ENCODE results near the gene OSBPL2.

OSBPL2 gene

DNA sequence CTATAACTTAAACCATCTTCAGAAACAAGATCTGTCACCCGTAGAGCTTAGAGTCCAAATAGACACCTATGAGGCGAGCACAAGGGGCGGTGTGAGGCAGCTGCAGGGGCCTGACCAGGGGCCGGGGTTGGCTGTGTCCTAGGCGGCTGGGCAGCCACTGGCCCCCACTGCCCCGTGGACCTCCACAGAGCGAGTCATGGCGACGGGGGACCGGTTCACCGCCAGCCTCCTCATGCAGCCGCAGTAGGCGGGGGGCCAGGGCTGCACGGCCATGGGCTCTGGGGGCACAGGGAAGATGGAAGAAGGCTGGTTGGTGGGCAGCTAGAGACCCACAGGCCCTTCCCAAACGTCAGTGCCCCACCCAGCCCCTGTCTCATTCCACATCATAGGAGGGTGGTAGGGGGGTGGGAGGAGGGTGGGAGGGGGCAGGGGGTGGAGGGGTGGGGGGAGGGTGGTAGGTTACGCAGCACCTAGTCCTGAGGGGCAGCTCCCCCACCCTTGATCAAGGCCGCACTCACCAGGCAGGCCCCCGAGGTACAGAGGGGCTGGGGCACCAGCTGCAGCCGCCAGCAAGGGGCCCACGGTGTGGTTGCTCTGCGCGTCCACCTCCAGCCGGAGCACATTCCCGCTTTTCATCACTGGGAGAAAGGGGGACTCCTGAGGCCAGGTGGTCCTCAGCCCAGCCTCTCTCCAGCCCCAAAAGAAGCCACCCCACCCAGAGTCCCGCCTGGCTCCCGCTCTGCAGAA lies 71.0 kb downstream of the OSBPL2 start:
- Histone ChIP-seq H3K9ac (no peak overlapping the region), H3K79me2 (ENCODE audit: insufficient read depth, low read depth) (peaks cover 26% of the 10 kb centered on the region), H3K4me1 (ENCODE audit: low read depth, poor library complexity, severe bottlenecking) (peaks cover 12% of the 10 kb centered on the region), H3K4me3 (IDR thresholded peaks at IDR 0.05; ENCODE audit: insufficient read depth, low read depth, low read length) (no peak overlapping the region), H3K27me3 (ENCODE audit: insufficient read depth, low read depth) (no peaks in the 10 kb centered on the region), H3K27ac (no peak overlapping the region), H3K36me3 (ENCODE audit: insufficient read depth) (peaks cover 20% of the 10 kb centered on the region; the same call in 1 of the 2 replicates), H3K4me2 (no peak overlapping the region), H4K20me1 (ENCODE audit: insufficient read depth) (peaks cover 14% of the 10 kb centered on the region; the same call in 1 of the 2 replicates), H2AFZ (ENCODE audit: low read depth) (no peak overlapping the region)
- TF ChIP-seq, protein P1, sequence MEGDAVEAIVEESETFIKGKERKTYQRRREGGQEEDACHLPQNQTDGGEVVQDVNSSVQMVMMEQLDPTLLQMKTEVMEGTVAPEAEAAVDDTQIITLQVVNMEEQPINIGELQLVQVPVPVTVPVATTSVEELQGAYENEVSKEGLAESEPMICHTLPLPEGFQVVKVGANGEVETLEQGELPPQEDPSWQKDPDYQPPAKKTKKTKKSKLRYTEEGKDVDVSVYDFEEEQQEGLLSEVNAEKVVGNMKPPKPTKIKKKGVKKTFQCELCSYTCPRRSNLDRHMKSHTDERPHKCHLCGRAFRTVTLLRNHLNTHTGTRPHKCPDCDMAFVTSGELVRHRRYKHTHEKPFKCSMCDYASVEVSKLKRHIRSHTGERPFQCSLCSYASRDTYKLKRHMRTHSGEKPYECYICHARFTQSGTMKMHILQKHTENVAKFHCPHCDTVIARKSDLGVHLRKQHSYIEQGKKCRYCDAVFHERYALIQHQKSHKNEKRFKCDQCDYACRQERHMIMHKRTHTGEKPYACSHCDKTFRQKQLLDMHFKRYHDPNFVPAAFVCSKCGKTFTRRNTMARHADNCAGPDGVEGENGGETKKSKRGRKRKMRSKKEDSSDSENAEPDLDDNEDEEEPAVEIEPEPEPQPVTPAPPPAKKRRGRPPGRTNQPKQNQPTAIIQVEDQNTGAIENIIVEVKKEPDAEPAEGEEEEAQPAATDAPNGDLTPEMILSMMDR (conservative IDR thresholded peaks at IDR 0.05; ENCODE audit: low read depth, low read length) = no peak

DNA sequence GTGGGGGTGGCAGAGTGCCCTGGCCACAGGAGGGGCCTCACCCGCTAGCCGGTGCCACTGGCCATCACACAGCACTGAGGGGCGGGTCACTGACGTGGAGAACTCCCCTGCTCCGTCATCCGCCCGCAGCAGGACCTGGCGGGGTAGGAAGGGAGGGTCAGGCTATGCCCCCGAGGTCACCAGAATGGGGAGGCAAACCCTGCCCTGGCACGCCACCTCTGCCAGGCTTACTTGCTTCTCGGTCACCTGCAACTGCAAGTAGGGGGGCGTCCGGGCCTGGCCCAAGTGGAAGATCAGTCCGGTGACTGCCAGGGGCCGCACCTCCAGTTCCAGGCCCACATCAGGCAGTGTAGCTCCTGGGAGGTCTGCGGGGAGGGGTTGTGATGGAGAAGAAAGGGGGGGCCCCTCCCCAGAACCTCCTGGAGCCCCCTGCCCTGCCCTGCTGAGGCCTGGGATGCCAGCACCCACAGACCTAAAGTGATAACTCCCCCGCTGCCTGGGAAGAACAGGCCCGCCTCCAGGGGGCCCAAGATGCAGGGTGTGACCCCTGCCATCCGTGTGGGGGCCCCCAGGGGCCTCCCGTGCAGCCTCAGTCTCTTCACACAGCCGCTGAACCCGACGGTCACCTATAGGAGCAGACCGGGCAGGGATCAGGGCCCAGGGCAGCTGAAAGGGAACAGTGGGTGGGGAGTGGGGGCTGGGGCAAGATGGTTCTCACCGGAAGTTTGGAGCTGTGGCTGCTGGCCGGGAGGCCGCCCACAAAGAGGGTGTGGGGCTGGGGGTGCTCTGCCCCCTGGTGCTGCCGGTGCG lies 71.8 kb downstream of the OSBPL2 start:
- H3K27ac ChIP-seq = no peak overlapping the region
- H3K79me2 ChIP-seq (ENCODE audit: insufficient read depth, low read depth) = peaks cover 18% of the 10 kb centered on the region
- H4K20me1 ChIP-seq (ENCODE audit: insufficient read depth) = peaks cover 6% of the 10 kb centered on the region; the same call in 1 of the 2 replicates
- peaks cover 4% of the 10 kb centered on the region for H3K4me1 ChIP-seq (ENCODE audit: low read depth, poor library complexity, severe bottlenecking)
- H3K36me3 ChIP-seq (ENCODE audit: insufficient read depth) = peaks cover 16% of the 10 kb centered on the region; the same call in 1 of the 2 replicates
- TF ChIP-seq, protein P1 (conservative IDR thresholded peaks at IDR 0.05; ENCODE audit: low read depth, low read length) = no peak
- H3K4me3 ChIP-seq (IDR thresholded peaks at IDR 0.05; ENCODE audit: insufficient read depth, low read depth, low read length) = no peak overlapping the region
- H3K4me2 ChIP-seq = no peak overlapping the region
- H3K27me3 ChIP-seq (ENCODE audit: insufficient read depth, low read depth) = no peaks in the 10 kb centered on the region
- H3K9ac ChIP-seq = no peak overlapping the region
- no peak overlapping the region for H2AFZ ChIP-seq (ENCODE audit: low read depth)

DNA sequence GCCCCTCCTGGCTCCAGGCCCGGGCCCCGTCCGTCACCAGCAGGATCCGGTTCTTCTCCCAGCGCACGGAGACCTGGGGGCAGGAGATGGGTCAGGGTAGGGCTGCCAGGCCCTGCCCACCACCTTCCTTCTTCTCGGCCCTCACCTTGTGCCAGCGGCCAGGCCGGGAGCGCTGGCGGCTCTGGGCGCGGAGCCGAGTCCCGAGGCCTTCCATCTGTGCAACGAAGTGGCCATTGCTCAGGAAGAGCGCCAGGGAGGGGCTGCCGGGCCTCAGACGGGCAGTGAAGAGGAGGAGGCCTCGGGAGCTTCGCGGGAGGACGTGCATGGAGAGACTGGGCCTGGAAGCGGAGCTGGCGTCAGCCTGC lies 72.4 kb downstream of the OSBPL2 start:
- H3K79me2 ChIP-seq (ENCODE audit: insufficient read depth, low read depth) = peaks cover 12% of the 10 kb centered on the region
- H3K4me3 ChIP-seq (IDR thresholded peaks at IDR 0.05; ENCODE audit: insufficient read depth, low read depth, low read length) = no peak overlapping the region
- no peak overlapping the region for H3K9ac ChIP-seq
- no peaks in the 10 kb centered on the region for H4K20me1 ChIP-seq (ENCODE audit: insufficient read depth)
- H3K36me3 ChIP-seq (ENCODE audit: insufficient read depth) = peaks cover 14% of the 10 kb centered on the region; the same call in 1 of the 2 replicates
- H2AFZ ChIP-seq (ENCODE audit: low read depth) = no peak overlapping the region
- TF ChIP-seq, protein P1 (conservative IDR thresholded peaks at IDR 0.05; ENCODE audit: low read depth, low read length) = no peak
- H3K27me3 ChIP-seq (ENCODE audit: insufficient read depth, low read depth) = no peaks in the 10 kb centered on the region
- H3K27ac ChIP-seq = no peak overlapping the region
- H3K4me1 ChIP-seq (ENCODE audit: low read depth, poor library complexity, severe bottlenecking) = no peaks in the 10 kb centered on the region
- H3K4me2 ChIP-seq = no peak overlapping the region

DNA sequence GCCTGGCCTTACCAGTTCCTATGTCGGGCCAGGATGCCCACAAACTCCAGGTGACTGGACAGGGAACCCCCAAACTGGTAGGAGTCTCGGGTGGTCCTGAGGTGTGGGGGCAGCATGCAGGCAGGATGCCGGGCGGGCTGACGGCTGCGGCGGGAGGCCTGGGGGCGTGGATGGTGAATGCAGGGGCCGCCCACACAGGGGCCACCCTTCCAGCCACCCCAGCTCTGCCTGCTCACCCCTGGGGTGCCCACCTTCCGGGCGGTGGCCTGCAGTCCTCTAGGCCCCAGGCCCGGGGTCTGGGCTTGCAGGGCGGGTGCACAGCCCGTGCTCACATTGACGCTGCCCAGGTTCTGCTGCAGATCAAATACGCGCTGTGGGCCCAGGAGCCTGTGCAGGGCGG lies 72.8 kb downstream of the OSBPL2 start:
- no peaks in the 10 kb centered on the region for H3K4me1 ChIP-seq (ENCODE audit: low read depth, poor library complexity, severe bottlenecking)
- H3K36me3 ChIP-seq (ENCODE audit: insufficient read depth) = peaks cover 9% of the 10 kb centered on the region; the same call in 1 of the 2 replicates
- H4K20me1 ChIP-seq (ENCODE audit: insufficient read depth) = no peaks in the 10 kb centered on the region
- TF ChIP-seq, protein P1 (conservative IDR thresholded peaks at IDR 0.05; ENCODE audit: low read depth, low read length) = no peak
- no peak overlapping the region for H3K4me3 ChIP-seq (IDR thresholded peaks at IDR 0.05; ENCODE audit: insufficient read depth, low read depth, low read length)
- no peak overlapping the region for H3K27ac ChIP-seq
- H2AFZ ChIP-seq (ENCODE audit: low read depth) = no peak overlapping the region
- no peak overlapping the region for H3K9ac ChIP-seq
- no peaks in the 10 kb centered on the region for H3K27me3 ChIP-seq (ENCODE audit: insufficient read depth, low read depth)
- H3K4me2 ChIP-seq = no peak overlapping the region
- H3K79me2 ChIP-seq (ENCODE audit: insufficient read depth, low read depth) = peaks cover 8% of the 10 kb centered on the region
